Stomach (tissue), 4 donors: ENCODE results near the gene GABBR1.

Experiments used
- CTCF ChIP-seq, 7 experiments: fragments of 450-650 bp in 4 of 7; fragments of 200-600 bp in 3 of 7; sonication (generic) in 3 of 7; IDR thresholded peaks; one replicate each; pipeline ENCODE4 v1.5.1; 2016 to 2019; ENCODE audit warnings: antibody characterized with exemption in 7 of 7, control low read depth in 2 of 7, mild to moderate bottlenecking in 1 of 7
- EP300 ChIP-seq: sonication (generic); formaldehyde crosslinking; IDR thresholded peaks from one replicate; pipeline ENCODE4 v1.6.1; 2017; ENCODE audit warnings: antibody characterized with exemption
- POLR2A ChIP-seq, 4 donors: fragments of 450-650 bp; IDR thresholded peaks; one replicate each; pipeline ENCODE4 v1.6.1; 2016; ENCODE audit warnings: antibody characterized with exemption in 4 of 4, control low read depth in 2 of 4, mild to moderate bottlenecking in 1 of 4, moderate library complexity in 1 of 4
- POLR2AphosphoS5 ChIP-seq, 3 donors: sonication (generic); formaldehyde crosslinking; IDR thresholded peaks; one replicate each; pipeline ENCODE4 v1.6.1; 2016; ENCODE audit warnings: antibody characterized with exemption in 3 of 3

- TF ChIP-seq POLR2A (IDR thresholded peaks at IDR 0.05), result no peak
- no peak for TF ChIP-seq CTCF (IDR thresholded peaks at IDR 0.05)
- no peak for TF ChIP-seq EP300
- no peak for TF ChIP-seq POLR2AphosphoS5 (IDR thresholded peaks at IDR 0.05)
Observed at GRCh38 chr6:29637247-29637646, 4.3 kb upstream of the GABBR1 start.
